Activated naive CD4-positive, alpha-beta T cell treated with anti-CD3 and anti-CD28 coated beads, Interleukin-2, amount 50 U/mL, for 72 hours (primary cell): ENCODE results near the gene ZNF281. TPM values are rescaled to one million over a fixed set of nuclear protein-coding genes. Genes with fewer than 3 reads are reported as not detected.
A peak's percentile ranks its signal among the peaks of the same experiment; 100 is the strongest.

Experiments
- ATAC-seq, 2 donors: fragments of 150-1000 bp; cut with Tn5 transposase; 2 replicates each; pipeline ENCODE4 v1.10.0; 2021; ENCODE audit warnings: mild to moderate bottlenecking in 2 of 2, moderate library complexity in 2 of 2
- DNase-seq, 2 donors: peaks; one replicate each; pipeline ENCODE4 v3.0.0; 2021 to 2022; ENCODE audit warnings: low spot score in 2 of 2
- H3K27ac Mint-ChIP-seq, 2 donors: one replicate each; pipeline ENCODE4 v1.8.0; 2022; ENCODE audit warnings: mild to moderate bottlenecking in 2 of 2, mixed read lengths in 2 of 2
- H3K36me3 Mint-ChIP-seq, 2 donors: one replicate each; pipeline ENCODE4 v1.8.0; 2022; ENCODE audit warnings: mixed read lengths in 2 of 2
- H3K9me3 Mint-ChIP-seq, 2 donors: one replicate each; pipeline ENCODE4 v1.8.0; 2022; ENCODE audit warnings: mixed read lengths in 2 of 2
- total RNA-seq, 2 donors: library from RNA; stranded (reverse); gene quantifications; one replicate each; pipeline ENCODE4 v1.2.3, GENCODE V29; 2022

ZNF281 gene
- total RNA-seq, 2 donors from 2014 or later, result 16.2 to 19.2 TPM

DNA sequence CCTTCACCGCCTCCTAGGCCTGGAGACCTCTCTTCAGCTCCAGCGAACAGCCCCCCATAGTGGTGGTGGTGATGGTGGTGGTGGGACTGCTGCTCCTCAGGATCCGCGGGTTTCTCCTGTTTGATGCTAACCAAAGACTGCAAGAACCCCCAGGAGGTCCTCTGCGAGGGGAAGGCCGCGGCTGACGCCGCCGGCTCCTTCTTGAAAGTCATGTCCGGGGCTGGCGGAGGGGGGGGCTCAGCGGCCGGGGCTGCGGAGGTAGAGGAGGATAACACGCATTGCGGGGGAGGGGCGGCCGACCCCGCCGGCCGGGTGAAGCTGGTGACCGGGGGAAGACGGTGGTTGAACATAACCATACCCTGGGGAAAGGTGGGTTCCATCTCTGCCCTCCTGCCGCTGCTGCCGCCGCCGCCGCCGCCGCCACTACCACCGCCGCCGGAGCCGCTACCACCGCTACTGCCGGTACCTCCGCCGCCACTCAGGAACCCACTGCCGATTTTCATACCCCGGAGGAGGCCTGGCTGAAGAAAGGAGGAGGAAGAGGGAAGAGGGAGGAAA is 554 bp downstream of the ZNF281 start:
- H3K36me3 Mint-ChIP-seq, result peaks cover 42% of the 10 kb centered on the region in 2 donors
- DNase-seq, result peak in 1 of 2 donors; percentile 43

DNA sequence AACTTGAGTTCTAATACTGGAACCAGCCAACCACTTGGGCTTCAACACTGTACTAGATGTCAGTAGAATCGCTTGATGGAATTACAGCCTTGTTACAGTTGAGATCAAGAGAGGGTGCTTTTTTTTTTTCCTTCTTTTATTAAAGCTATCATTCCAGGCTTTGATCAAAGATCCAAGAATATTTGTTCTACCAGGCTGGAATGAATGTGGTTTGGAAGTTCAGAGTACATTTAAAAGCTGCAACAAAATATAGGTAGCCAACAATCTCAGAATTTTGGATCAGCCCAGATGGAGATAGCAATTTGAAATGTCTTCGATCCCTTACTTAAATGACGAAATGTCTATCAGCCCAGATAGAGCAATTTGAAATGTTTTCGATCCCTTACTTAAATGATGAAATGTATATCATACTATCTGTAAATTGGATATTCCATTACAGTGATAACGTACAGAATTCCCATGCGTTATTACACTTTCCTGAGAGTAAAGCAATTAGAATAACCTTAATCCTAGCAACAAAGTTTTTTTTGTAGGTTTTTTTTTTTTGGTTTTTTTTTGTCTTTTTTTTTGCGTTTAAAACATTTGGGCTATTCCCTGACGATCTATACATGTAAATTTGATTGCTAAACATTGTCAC is 3.6 kb downstream of the ZNF281 start:
- Mint-ChIP-seq H3K9me3 (no peaks in the 10 kb centered on the region), H3K36me3 (peaks cover 42 to 48% of the 10 kb centered on the region in 2 donors), H3K27ac (no peak overlapping the region)
- ATAC-seq, result no peak
- no peak for DNase-seq

More for the DNA sequence above, 554 bp downstream of the ZNF281 start:
- ATAC-seq, result peak; percentile 39 to 50
- Mint-ChIP-seq H3K27ac (peak overlapping the region; percentile 83 to 95), H3K9me3 (no peaks in the 10 kb centered on the region)

DNA sequence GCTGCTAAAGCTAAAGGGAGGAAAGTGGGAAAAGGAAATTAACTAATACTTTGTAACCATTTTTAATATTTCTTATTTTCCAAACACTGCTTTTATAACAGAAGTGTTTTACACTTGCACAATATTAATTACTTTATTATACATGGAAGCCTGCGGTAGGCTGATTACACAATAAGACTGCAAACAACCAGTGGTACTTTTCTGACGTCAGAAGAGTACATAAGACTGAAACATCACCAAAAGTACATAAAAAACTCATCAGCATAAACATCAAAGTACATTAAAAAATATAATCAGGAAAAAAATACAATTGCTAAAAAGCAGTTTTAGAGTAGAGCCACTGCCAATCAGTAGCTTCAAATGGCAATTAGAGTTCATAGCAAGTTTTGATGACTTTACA is 4.6 kb downstream of the ZNF281 start:
- Mint-ChIP-seq H3K27ac (no peak overlapping the region), H3K9me3 (no peaks in the 10 kb centered on the region), H3K36me3 (peaks cover 41 to 48% of the 10 kb centered on the region in 2 donors)
- ATAC-seq (no peak), DNase-seq (no peak)

DNA sequence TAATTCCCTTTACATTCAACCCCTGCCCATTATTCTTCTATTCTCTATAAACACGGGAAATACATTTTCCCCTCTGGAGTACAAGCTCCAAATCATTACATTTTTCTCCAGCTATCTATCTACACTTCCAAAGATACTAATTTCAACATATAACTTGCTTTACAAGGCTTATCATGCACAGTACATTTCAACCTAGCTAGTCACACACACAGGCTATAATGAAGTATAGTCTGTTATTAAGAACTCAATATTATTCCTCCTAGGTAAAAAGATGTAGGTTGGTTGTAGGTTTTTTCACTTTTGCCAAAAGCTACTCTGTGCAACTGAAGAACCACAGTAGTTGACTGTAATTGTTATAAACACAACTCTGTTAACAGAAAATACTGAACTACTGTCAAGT is 8.1 kb downstream of the ZNF281 start:
- Mint-ChIP-seq H3K27ac (no peak overlapping the region), H3K9me3 (no peaks in the 10 kb centered on the region), H3K36me3 (peaks cover 9 to 17% of the 10 kb centered on the region in 2 donors)
- ATAC-seq, result no peak
- no peak for DNase-seq

DNA sequence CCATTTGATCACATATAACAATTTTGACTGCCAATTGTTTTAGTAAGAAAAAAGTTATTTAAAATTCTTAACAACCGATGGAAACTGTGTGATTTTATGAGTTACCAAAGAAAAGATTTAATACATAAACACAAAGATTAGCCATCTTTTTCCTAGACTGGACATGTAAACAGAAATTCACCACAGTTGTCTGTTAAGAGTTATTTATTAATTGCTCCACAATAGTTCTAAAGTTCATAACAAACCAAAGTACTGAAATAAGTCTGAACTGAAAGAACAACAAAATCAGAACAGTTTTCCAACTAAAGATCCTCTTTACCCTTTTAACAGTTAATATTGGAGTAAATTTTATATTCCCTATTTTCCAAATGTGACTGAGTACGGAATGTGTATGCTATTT is 8.6 kb downstream of the ZNF281 start:
- H3K27ac Mint-ChIP-seq, result no peak overlapping the region
- ATAC-seq, result no peak
- no peaks in the 10 kb centered on the region for H3K9me3 Mint-ChIP-seq
- H3K36me3 Mint-ChIP-seq, result peaks cover 6 to 13% of the 10 kb centered on the region in 2 donors
- DNase-seq, result no peak

DNA sequence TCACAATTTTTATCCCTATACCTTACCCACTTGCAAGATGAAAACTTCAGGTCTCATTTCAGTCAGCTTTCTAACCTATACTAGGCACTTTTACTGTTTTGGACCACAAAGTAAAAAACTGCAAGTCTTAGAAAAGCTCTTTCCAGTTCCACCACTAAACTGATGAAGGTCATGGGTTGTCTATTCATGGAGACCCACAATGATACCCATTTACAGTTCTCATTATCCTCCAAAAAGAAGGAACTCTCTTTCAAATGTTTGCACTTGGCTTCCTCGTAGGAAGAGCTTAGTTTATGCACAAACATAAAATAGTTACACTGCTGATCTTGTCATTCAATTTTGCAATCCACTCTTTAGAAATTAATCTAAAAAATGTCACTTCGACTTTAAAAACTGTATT is 9.3 kb downstream of the ZNF281 start:
- no peak for DNase-seq
- Mint-ChIP-seq H3K36me3 (peaks cover 0 to 6% of the 10 kb centered on the region in 2 donors), H3K27ac (no peak overlapping the region), H3K9me3 (no peaks in the 10 kb centered on the region)
- no peak for ATAC-seq

DNA sequence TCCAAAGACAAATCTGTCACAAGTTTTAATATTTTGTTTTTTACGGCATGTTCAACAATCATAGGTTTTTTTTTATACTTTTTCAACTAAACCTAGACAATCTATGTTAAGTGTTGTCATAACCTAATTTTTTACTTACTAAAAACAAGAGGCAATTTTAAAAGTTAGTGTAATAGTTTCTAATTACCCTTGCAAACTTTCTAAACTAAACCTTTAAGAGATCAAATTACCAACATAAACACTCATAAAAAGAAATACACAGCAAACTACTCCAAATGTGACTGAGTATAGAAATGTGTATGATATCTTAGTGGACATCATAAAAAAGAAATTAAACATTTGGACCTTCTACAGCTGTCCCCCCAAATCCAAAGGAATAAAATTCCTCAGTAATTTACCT is 10.0 kb downstream of the ZNF281 start:
- no peak overlapping the region for H3K27ac Mint-ChIP-seq
- ATAC-seq (no peak), DNase-seq (no peak)
- H3K9me3 Mint-ChIP-seq, result no peaks in the 10 kb centered on the region
- H3K36me3 Mint-ChIP-seq, result peaks cover 0 to 6% of the 10 kb centered on the region in 2 donors

DNA sequence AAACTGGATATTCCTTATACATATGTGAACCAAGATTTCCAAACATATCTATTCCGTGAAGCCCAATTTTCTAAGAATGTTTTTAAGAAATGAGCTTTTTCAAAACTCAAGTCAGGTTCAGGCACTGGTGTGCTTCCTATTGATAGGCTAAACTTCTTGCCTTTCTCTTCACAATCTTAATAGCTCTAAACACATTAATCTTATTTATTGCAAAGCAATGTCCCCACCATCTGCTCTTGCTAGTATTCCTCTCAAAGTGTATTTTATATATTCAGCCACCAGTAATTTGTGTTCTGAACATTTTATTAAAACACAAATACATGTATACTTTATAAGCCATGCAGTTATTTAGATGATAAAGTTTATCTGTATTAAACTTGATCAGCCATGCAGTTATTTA is 11.5 kb downstream of the ZNF281 start:
- ATAC-seq, result no peak
- Mint-ChIP-seq H3K9me3 (no peaks in the 10 kb centered on the region), H3K36me3 (peaks cover 0 to 6% of the 10 kb centered on the region in 2 donors), H3K27ac (no peak overlapping the region)
- no peak for DNase-seq

DNA sequence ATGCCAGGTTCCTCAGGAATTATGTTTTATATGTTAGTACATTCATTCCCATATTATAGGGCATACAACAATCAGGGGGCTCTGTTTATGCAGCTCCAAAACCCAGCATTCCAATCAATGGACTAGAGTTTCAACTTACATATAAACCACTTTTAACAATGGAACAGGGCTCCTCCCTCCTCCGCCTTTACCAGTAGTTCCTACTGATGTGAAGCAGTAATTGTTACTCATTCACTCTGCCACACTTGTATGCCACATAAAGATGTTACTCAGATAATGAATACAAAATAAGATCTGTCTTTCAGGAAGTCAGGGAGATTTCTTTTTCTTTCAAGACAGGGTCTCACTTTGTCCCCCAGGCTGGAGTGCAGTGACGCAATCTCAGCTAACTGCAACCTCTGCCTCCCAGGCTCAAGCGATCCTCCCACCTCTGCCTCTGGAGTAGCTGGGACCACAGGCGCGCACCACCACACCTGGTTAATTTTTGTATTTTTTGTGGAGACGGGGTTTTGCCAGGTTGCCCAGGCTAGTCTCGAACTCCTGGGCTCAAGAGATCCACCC is 17.1 kb downstream of the ZNF281 start:
- Mint-ChIP-seq H3K36me3 (no peaks in the 10 kb centered on the region), H3K9me3 (no peaks in the 10 kb centered on the region), H3K27ac (no peak overlapping the region)
- DNase-seq, result no peak
- peak in 1 of 2 donors; percentile 66 for ATAC-seq

DNA sequence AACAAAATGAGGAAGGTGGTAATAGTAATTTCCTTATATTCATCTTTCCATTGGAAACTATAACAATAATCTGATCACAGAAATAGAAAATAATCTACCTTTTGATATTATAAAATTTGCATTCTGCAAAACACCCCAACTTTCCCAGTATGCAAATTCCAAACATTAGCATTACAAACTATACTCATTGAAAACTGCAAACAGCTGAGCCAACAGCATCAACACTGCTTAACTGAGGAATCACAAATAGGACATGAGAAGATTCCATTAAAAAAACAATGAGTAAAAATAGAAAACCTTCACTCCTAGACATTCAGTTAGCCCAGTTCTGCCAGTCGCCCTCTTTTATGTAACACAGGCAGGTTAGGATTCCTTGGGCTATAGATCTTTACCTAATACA is 18.1 kb downstream of the ZNF281 start:
- ATAC-seq, result no peak
- Mint-ChIP-seq H3K36me3 (no peaks in the 10 kb centered on the region), H3K9me3 (no peaks in the 10 kb centered on the region), H3K27ac (no peak overlapping the region)
- DNase-seq, result no peak

DNA sequence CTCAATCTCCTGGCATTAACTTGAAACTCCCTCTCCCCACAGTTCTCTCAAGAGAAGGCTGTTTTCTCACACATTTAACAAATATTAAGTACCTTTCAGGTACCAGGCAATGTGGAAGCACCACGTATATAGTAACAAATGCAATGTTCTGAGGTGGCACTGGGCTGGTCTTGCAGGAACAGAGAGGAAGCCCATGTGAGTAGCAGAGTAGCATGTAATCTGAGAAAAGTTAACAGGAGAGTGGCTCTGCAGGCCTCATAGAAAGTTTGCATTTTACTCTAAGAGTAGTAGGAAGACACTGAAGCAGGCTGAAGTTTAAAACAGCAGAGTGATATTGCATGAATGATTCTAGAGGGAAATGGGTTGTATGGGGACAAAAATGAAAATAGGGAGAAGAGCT is 21.0 kb downstream of the ZNF281 start:
- ATAC-seq (no peak), DNase-seq (no peak)
- Mint-ChIP-seq H3K27ac (no peak overlapping the region), H3K9me3 (no peaks in the 10 kb centered on the region), H3K36me3 (no peaks in the 10 kb centered on the region)

DNA sequence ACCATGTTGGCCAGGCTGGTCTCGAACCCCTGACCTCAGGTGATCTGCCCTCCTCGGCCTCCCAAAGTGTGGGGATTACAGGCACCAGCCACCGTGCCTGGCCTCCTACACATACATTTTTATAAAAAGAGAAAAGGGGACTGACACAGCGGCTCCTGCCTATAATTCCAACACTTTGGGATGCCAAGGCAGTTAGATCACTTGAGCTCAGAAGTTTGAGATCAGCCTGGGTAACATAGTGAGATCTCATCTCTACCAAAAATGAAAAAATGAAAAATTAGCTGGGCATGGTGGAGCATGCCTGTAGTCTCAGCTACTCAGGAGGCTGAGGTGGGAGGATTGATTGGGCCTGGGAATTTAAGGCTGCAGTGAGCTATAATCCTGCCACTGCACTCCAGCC is 23.4 kb downstream of the ZNF281 start:
- H3K9me3 Mint-ChIP-seq, result no peaks in the 10 kb centered on the region
- DNase-seq (no peak), ATAC-seq (no peak)
- no peaks in the 10 kb centered on the region for H3K36me3 Mint-ChIP-seq
- no peak overlapping the region for H3K27ac Mint-ChIP-seq

DNA sequence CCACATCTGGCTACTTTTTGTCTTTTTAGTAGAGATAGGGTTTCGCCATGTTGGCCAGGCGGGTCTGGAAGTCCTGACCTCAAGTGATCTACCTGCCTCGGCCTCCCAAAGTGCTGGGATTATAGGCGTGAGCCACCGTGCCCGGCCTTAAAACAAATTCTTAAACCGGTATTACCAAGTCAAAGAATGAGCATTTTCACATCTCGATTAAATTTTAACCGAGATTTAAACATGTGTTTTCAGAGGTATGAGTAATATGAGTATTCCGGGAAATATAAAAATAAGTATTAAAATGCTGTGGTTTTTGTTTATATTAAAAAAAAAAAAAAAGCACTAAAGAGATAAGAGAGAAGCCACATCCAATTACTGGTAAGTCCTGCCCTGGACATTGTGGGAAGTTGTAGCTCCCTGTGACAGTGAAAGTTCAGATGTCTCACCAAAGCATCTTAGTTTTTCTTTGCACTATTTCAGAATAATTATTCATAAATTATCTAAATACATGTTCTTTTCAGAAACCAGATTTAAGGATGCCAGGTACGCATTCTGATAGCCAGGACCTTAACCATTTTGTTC is 24.9 kb downstream of the ZNF281 start:
- no peaks in the 10 kb centered on the region for H3K9me3 Mint-ChIP-seq
- no peak for ATAC-seq

DNA sequence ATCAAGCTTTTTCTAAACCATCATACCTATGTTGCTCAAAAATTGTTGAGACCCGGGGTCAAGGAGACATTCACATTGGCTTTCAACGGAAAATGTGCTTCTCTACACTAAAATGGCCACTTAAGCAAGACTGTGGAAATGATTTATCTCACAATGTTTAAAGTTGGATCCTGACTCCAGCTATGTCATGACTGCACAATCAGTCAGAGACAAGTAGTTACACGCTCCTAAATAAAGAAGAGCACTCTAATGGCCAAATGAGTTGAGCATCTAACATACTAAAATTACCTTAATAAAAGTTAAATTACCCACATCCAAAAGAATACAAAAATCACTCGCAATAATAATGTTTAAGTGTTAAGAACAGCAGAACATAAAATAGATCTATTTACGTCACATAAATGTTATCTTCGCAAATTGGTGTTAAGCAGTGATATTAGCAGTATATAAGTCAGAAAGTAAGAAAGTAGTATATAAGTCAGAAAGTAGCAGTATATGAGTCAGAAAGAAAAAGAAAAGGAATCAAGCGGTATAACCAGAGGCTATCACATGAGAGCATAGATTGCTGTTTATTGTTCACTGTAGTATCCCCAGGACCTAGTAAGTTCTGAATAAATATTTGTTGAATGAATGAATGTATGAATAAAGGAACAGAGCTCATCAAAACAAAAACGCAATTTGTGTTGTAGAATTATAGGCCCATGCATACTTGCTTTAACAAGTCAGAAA is 28.4 kb downstream of the ZNF281 start:
- H3K9me3 Mint-ChIP-seq, result peaks cover 0 to 7% of the 10 kb centered on the region in 2 donors
- H3K27ac Mint-ChIP-seq, result no peak overlapping the region
- DNase-seq (no peak), ATAC-seq (peak in 1 of 2 donors; percentile 46)
- H3K36me3 Mint-ChIP-seq, result no peaks in the 10 kb centered on the region

More for the DNA sequence above, 24.9 kb downstream of the ZNF281 start:
- Mint-ChIP-seq H3K27ac (no peak overlapping the region), H3K36me3 (no peaks in the 10 kb centered on the region)
- no peak for DNase-seq

DNA sequence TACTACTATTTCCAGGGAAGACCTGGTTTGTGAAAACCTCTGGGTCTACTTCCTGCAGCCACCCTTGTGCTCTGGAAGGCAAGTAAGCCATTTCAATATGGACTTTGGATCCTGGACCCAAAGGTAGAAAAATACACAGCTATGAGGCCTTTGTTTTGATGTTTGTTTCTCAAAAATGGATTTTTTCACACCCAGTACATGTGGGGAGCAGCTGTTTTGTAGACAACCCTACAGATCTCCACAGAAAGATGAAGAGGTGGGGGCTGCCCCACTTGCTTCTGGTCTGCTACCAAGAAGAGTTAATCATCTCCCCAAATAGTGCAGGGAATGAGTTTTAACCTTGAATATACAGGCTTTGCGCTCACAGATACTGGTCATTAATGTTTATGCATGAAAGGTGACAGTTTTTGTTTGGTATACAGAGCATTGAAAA is 29.2 kb downstream of the ZNF281 start:
- Mint-ChIP-seq H3K27ac (no peak overlapping the region), H3K9me3 (peaks cover 0 to 7% of the 10 kb centered on the region in 2 donors), H3K36me3 (no peaks in the 10 kb centered on the region)
- ATAC-seq (peak; percentile 28 to 72), DNase-seq (no peak)

DNA sequence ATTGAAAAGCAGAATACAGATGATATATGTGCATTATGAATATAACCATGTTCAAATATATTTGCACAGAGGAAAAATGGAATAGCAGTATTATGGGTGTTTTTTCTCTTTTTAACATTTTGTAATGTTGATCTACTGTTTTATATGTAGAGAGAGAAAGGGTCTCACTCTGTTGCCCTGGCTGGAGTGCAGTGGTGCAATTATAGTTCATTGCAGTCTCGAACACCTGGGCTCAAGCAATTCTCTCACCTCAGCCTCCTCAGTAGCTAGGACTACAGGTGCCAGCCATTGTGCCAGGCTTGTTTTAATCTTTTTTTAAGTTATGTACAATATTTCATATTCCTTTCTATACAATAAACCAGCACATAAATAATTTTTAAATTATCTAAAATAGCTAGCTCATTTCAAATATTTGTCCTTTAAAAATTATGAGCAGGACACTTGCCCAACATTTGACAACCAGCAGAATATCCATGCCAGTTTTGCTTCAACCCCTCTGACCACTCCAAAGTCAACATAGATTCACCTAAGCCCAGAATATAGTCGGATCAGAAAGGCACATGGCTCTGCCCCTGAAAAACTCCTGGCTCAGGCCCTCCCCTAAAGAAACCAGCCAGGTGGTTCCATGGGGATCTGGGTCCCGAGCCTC is 29.8 kb downstream of the ZNF281 start:
- Mint-ChIP-seq H3K36me3 (no peaks in the 10 kb centered on the region), H3K27ac (no peak overlapping the region), H3K9me3 (peaks cover 0 to 7% of the 10 kb centered on the region in 2 donors)
- no peak for DNase-seq
- no peak for ATAC-seq

DNA sequence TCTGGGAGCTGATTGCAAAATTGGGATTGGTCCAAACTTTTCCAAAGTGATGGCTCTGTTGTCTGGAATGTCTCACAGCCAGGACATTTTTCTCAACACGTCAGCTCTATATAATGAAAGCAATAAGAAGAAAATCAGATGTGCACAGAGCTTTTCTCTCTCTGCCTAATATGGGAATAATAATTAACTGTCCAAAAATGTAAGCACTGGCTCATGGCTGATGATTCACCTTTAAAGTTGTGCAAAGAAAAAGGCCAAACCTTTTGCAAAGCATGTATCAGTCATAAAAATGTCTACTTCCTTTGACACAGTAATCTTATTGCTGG is 30.4 kb downstream of the ZNF281 start:
- ATAC-seq (no peak), DNase-seq (no peak)
- Mint-ChIP-seq H3K27ac (no peak overlapping the region), H3K36me3 (no peaks in the 10 kb centered on the region), H3K9me3 (peaks cover 0 to 7% of the 10 kb centered on the region in 2 donors)
